ENCODE data around the gene E2F3.

DNA sequence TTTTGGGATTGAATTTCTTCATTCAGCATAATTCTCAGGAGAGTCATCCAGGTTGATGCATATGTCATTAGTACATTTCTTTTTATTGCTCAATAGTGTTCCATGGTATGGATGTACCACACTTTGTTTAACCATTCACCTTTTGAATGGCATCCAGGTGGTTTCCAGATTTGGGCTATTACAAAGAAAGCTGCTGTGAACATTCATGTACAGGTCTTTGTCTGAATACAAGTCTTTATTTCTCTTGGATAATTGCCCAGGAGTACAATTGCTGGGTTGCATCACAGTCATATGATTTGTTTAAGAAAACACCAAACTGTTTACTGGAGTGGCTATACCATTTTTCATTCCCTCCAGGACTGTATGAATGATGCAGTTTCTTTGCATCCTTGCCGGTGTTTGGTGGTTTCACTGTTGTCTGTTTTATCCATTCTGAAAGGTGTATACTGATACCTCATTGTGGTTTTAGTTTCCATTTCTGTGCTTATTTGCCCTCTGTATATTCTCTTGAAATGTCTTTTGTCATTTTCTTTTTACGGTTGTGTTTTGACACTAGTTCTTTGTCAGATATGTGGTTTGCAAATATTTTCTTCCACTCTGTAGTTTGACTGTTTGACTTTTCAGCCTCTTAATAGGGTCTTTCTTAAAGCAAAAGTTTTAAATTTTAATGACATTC lies 141.4 kb downstream of the E2F3 start:
- TF ChIP-seq EZH2 (IDR thresholded peaks at IDR 0.05; ENCODE audit: borderline replicate concordance, control insufficient read depth, low read depth, low read length) (no peak), SPI1 (IDR thresholded peaks at IDR 0.05; ENCODE audit: borderline replicate concordance, insufficient read depth, low read depth, low read length) (no peak), EP300 (IDR thresholded peaks at IDR 0.05; ENCODE audit: borderline replicate concordance in 1 of 2, control insufficient read depth in 1 of 2, low read depth in 2 of 2, low read length in 2 of 2) (peak; percentile 93 to 96), POLR2AphosphoS5 (IDR thresholded peaks at IDR 0.05; ENCODE audit: low read length) (no peak), MYC (IDR thresholded peaks at IDR 0.05; ENCODE audit: insufficient read depth, insufficient read length, insufficient replicate concordance, low read length, severe bottlenecking) (no peak), TCF12 (IDR thresholded peaks at IDR 0.05; ENCODE audit: low read depth, low read length) (no peak), EGR1 (IDR thresholded peaks at IDR 0.05; ENCODE audit: borderline replicate concordance in 1 of 2, low read depth in 2 of 2, low read length in 2 of 2) (no peak), KDM1A (IDR thresholded peaks at IDR 0.05; ENCODE audit: borderline replicate concordance) (no peak), NRF1 (conservative IDR thresholded peaks at IDR 0.05; ENCODE audit: low read depth, low read length) (no peak)
- TF ChIP-seq, protein P1, sequence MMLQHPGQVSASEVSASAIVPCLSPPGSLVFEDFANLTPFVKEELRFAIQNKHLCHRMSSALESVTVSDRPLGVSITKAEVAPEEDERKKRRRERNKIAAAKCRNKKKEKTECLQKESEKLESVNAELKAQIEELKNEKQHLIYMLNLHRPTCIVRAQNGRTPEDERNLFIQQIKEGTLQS (IDR thresholded peaks at IDR 0.05; ENCODE audit: borderline replicate concordance, extremely low read depth, low read depth, low read length) = no peak
- TF ChIP-seq, protein P2, sequence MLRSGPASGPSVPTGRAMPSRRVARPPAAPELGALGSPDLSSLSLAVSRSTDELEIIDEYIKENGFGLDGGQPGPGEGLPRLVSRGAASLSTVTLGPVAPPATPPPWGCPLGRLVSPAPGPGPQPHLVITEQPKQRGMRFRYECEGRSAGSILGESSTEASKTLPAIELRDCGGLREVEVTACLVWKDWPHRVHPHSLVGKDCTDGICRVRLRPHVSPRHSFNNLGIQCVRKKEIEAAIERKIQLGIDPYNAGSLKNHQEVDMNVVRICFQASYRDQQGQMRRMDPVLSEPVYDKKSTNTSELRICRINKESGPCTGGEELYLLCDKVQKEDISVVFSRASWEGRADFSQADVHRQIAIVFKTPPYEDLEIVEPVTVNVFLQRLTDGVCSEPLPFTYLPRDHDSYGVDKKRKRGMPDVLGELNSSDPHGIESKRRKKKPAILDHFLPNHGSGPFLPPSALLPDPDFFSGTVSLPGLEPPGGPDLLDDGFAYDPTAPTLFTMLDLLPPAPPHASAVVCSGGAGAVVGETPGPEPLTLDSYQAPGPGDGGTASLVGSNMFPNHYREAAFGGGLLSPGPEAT (IDR thresholded peaks at IDR 0.05; ENCODE audit: low read depth) = peak; percentile 97
- TF ChIP-seq, protein P3, sequence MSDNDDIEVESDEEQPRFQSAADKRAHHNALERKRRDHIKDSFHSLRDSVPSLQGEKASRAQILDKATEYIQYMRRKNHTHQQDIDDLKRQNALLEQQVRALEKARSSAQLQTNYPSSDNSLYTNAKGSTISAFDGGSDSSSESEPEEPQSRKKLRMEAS (IDR thresholded peaks at IDR 0.05; ENCODE audit: low read depth, low read length) = no peak
